ENCODE measurements around the gene AKAP11.

AKAP11 gene

DNA sequence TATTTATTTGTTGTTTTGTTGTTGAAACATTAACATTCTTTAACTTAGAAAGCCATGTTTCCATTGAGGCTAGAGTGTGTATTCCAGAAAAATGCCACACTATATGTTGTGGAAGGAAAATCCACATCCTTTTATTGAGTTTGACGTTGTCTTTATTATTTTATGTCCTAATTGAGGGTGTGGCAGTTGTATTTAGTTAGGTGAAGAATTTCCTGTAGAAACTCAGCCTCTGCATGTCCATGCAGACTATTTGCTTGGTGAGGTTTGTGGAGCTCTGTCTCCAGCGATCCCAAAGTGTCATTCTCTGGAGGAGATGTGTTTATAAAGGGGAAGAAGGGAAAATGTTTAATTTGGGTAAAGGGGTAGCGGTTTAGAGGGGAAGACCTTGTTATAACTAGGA lies 46.6 kb downstream of the AKAP11 start:
- Histone ChIP-seq H3K4me3 (ENCODE audit: insufficient read length, low read depth) (no peak overlapping the region), H3K9ac (ENCODE audit: insufficient read length, low read depth) (no peak overlapping the region), H3K9me3 (ENCODE audit: insufficient read depth, low read length) (no peaks in the 10 kb centered on the region), H3K27me3 (ENCODE audit: insufficient read depth, insufficient read length) (no peaks in the 10 kb centered on the region), H3K36me3 (ENCODE audit: insufficient read depth, insufficient read length, low read length) (peaks cover 3% of the 10 kb centered on the region), H3K4me1 (ENCODE audit: insufficient read depth, insufficient read length) (no peaks in the 10 kb centered on the region)
- no peak for DNase-seq (ENCODE audit: low read depth, low spot score)
- no peak for TF ChIP-seq ZNF274 (IDR thresholded peaks at IDR 0.05; ENCODE audit: low read depth, low read length)

DNA sequence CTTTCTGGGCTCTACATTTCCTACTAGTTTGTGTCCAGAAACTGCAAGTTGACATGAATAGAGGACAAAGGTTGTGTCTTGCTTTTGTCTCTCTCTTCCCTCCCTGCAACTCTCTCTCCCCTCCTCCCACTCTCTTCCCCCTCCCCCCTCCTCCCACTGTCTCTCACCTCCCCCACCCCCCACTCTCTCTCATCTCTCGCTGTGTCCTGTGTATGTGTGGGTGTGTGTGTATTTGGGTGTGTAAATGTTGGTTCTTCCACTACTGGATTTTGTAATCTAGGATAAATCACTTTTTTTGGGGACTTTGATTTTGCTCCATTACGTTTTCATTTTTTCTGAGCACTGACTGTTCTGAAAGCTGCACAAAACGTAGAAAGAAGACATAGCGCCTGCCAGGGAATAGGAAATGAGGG lies 48.4 kb downstream of the AKAP11 start:
- H3K27me3 ChIP-seq (ENCODE audit: insufficient read depth, insufficient read length), result no peaks in the 10 kb centered on the region
- DNase-seq (ENCODE audit: low read depth, low spot score), result no peak
- H3K9ac ChIP-seq (ENCODE audit: insufficient read length, low read depth), result no peak overlapping the region
- H3K36me3 ChIP-seq (ENCODE audit: insufficient read depth, insufficient read length, low read length), result peaks cover 3% of the 10 kb centered on the region
- TF ChIP-seq YY1 (IDR thresholded peaks at IDR 0.05; ENCODE audit: insufficient read depth, insufficient read length) (no peak), SUZ12 (IDR thresholded peaks at IDR 0.05; ENCODE audit: extremely low read depth, insufficient read depth, insufficient read length) (no peak), ZNF274 (IDR thresholded peaks at IDR 0.05; ENCODE audit: low read depth, low read length) (no peak)
- no peak overlapping the region for H3K4me3 ChIP-seq (ENCODE audit: insufficient read length, low read depth)
- no peaks in the 10 kb centered on the region for H3K4me1 ChIP-seq (ENCODE audit: insufficient read depth, insufficient read length)
- H3K9me3 ChIP-seq (ENCODE audit: insufficient read depth, low read length), result no peaks in the 10 kb centered on the region

DNA sequence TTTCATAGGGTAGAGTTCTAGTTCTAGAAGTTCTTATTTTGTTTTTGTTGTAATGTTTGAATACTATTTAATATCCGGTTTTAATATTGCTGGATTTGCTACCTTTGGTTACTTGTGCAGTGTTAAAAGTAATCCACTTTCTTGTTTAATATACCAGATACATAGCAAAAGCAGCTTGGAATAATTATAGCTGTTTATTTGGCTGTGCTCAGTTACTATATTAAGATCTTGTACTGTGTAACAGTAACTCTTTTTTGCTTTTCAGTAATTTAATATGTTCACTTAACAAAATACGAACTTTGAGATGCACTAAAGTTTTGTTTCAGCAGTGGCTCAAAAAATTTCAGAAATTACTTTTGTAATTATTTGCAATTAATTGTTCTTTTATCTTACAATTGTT lies 50.9 kb downstream of the AKAP11 start:
- Histone ChIP-seq H3K36me3 (ENCODE audit: insufficient read depth, insufficient read length, low read length) (no peaks in the 10 kb centered on the region), H3K4me1 (ENCODE audit: insufficient read depth, insufficient read length) (no peaks in the 10 kb centered on the region), H3K9ac (ENCODE audit: insufficient read length, low read depth) (no peak overlapping the region), H3K9me3 (ENCODE audit: insufficient read depth, low read length) (no peaks in the 10 kb centered on the region), H3K4me3 (ENCODE audit: insufficient read length, low read depth) (no peak overlapping the region), H3K27me3 (ENCODE audit: insufficient read depth, insufficient read length) (no peaks in the 10 kb centered on the region)
- DNase-seq (ENCODE audit: low read depth, low spot score), result no peak
- TF ChIP-seq YY1 (IDR thresholded peaks at IDR 0.05; ENCODE audit: insufficient read depth, insufficient read length) (no peak), SUZ12 (IDR thresholded peaks at IDR 0.05; ENCODE audit: extremely low read depth, insufficient read depth, insufficient read length) (no peak), ZNF274 (IDR thresholded peaks at IDR 0.05; ENCODE audit: low read depth, low read length) (no peak)

DNA sequence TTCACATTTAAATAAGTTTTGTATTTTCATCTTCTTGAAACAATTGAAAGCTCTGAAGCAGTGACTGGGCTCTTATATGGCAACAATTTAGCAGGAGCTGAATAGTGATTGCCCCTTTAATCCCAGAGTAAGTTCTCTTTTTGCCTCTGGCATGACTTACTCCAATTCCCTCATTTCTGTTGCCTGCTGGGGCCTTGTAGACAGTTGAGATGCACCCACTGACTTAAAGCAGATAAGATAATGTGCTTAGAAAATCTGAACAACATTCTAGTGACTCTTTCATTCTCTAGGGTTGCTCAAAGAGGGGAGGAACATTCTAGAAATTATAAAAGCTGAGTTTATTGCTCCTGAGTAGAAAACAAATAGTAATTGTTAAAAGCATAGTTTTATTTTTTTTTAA lies 52.8 kb downstream of the AKAP11 start:
- Histone ChIP-seq H3K9ac (ENCODE audit: insufficient read length, low read depth) (no peak overlapping the region), H3K4me1 (ENCODE audit: insufficient read depth, insufficient read length) (no peaks in the 10 kb centered on the region), H3K4me3 (ENCODE audit: insufficient read length, low read depth) (no peak overlapping the region), H3K36me3 (ENCODE audit: insufficient read depth, insufficient read length, low read length) (no peaks in the 10 kb centered on the region), H3K27me3 (ENCODE audit: insufficient read depth, insufficient read length) (no peaks in the 10 kb centered on the region), H3K9me3 (ENCODE audit: insufficient read depth, low read length) (no peaks in the 10 kb centered on the region)
- DNase-seq (ENCODE audit: low read depth, low spot score), result no peak
- TF ChIP-seq YY1 (IDR thresholded peaks at IDR 0.05; ENCODE audit: insufficient read depth, insufficient read length) (no peak), ZNF274 (IDR thresholded peaks at IDR 0.05; ENCODE audit: low read depth, low read length) (no peak), SUZ12 (IDR thresholded peaks at IDR 0.05; ENCODE audit: extremely low read depth, insufficient read depth, insufficient read length) (no peak)

DNA sequence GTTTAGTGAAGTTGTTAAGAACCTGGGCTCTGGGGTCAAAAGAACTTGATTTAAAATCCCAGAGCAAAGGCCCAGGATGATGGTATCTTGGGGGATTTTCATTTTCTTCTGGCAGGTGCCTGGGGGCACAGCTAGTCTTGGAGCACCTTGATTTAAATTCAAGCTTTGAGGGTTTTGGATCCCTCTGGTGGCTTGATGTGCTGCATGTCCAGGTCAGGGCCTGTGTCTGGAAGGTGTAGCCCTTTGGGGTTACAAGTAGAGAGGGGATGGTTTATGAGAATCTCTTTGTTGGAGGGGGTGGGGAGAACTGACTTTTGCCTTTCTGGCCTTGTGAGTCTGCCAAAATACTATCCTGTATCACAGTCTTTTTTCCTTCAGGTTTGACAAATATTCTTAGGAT lies 55.8 kb downstream of the AKAP11 start:
- H3K9ac ChIP-seq (ENCODE audit: insufficient read length, low read depth), result no peak overlapping the region
- no peaks in the 10 kb centered on the region for H3K36me3 ChIP-seq (ENCODE audit: insufficient read depth, insufficient read length, low read length)
- H3K4me3 ChIP-seq (ENCODE audit: insufficient read length, low read depth), result no peak overlapping the region
- no peak for DNase-seq (ENCODE audit: low read depth, low spot score)
- no peaks in the 10 kb centered on the region for H3K9me3 ChIP-seq (ENCODE audit: insufficient read depth, low read length)
- H3K4me1 ChIP-seq (ENCODE audit: insufficient read depth, insufficient read length), result no peaks in the 10 kb centered on the region
- H3K27me3 ChIP-seq (ENCODE audit: insufficient read depth, insufficient read length), result no peaks in the 10 kb centered on the region
- no peak for TF ChIP-seq ZNF274 (IDR thresholded peaks at IDR 0.05; ENCODE audit: low read depth, low read length)
- no peak for TF ChIP-seq SUZ12 (IDR thresholded peaks at IDR 0.05; ENCODE audit: extremely low read depth, insufficient read depth, insufficient read length)
- no peak for TF ChIP-seq YY1 (IDR thresholded peaks at IDR 0.05; ENCODE audit: insufficient read depth, insufficient read length)

DNA sequence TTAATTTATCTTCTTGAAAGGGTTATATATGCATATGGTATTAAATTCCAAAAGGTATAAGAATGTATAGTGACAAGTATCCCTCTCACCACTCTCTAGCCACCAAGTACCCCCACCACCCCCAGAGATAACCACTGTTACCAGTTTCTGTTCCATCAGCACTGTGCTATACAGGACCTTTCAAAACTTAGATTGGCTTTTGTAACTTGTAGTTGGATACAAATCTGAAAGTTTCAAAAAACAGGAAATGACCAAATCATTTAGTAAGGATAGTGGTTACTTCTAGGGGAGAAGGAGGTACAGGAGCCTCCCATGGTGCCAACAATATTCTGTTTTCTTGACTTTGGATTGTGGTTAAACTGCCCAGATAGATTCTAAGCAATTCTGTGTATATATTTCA lies 56.7 kb downstream of the AKAP11 start:
- Histone ChIP-seq H3K9ac (ENCODE audit: insufficient read length, low read depth) (no peak overlapping the region), H3K9me3 (ENCODE audit: insufficient read depth, low read length) (no peaks in the 10 kb centered on the region), H3K27me3 (ENCODE audit: insufficient read depth, insufficient read length) (no peaks in the 10 kb centered on the region), H3K36me3 (ENCODE audit: insufficient read depth, insufficient read length, low read length) (no peaks in the 10 kb centered on the region), H3K4me1 (ENCODE audit: insufficient read depth, insufficient read length) (no peaks in the 10 kb centered on the region), H3K4me3 (ENCODE audit: insufficient read length, low read depth) (no peak overlapping the region)
- DNase-seq (ENCODE audit: low read depth, low spot score), result no peak
- TF ChIP-seq ZNF274 (IDR thresholded peaks at IDR 0.05; ENCODE audit: low read depth, low read length), result no peak
- no peak for TF ChIP-seq YY1 (IDR thresholded peaks at IDR 0.05; ENCODE audit: insufficient read depth, insufficient read length)
- TF ChIP-seq SUZ12 (IDR thresholded peaks at IDR 0.05; ENCODE audit: extremely low read depth, insufficient read depth, insufficient read length), result no peak

DNA sequence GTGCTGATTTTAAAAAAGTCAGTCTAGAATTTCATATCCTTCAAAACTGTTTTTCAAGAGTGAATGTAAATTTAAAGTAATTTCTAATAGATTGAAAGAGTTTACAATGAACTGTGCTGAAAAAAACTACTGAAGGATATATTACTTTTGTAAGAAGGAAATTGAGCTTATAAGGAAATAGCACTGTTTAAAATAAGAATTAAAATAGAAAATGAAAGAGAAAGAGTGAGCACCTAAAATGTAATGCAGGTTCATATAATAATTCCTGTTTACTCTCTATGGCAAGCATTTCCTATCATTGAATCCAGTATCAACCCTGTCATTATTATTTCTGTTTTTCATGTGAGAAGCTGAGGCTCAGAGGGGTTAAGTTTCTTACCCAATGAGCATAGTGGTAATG lies 57.3 kb downstream of the AKAP11 start:
- no peaks in the 10 kb centered on the region for H3K27me3 ChIP-seq (ENCODE audit: insufficient read depth, insufficient read length)

DNA sequence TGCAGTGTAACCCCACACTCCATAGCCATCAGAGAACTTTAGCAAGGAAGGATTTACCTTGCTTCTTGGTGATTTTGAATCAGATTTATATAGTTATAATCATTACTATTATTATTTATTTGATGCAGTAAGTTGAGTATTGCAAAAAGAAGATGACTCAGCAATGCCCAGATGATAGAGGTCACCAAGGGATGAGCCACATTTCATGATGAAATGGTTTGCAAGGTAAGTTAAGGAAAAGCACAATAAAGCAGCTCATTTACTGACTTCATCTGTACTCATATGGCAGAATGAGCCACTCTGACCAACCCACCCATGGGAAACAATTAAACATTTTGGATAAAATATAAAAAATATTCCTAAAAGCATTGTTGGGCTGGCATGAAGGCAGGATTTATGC lies 59.1 kb downstream of the AKAP11 start:
- TF ChIP-seq SUZ12 (IDR thresholded peaks at IDR 0.05; ENCODE audit: extremely low read depth, insufficient read depth, insufficient read length) (no peak), ZNF274 (IDR thresholded peaks at IDR 0.05; ENCODE audit: low read depth, low read length) (no peak), YY1 (IDR thresholded peaks at IDR 0.05; ENCODE audit: insufficient read depth, insufficient read length) (no peak)

More for the DNA sequence above, 57.3 kb downstream of the AKAP11 start:
- Histone ChIP-seq H3K9ac (ENCODE audit: insufficient read length, low read depth) (no peak overlapping the region), H3K4me1 (ENCODE audit: insufficient read depth, insufficient read length) (no peaks in the 10 kb centered on the region), H3K36me3 (ENCODE audit: insufficient read depth, insufficient read length, low read length) (no peaks in the 10 kb centered on the region), H3K4me3 (ENCODE audit: insufficient read length, low read depth) (no peak overlapping the region), H3K9me3 (ENCODE audit: insufficient read depth, low read length) (no peaks in the 10 kb centered on the region)
- DNase-seq (ENCODE audit: low read depth, low spot score), result no peak
- no peak for TF ChIP-seq SUZ12 (IDR thresholded peaks at IDR 0.05; ENCODE audit: extremely low read depth, insufficient read depth, insufficient read length)
- TF ChIP-seq ZNF274 (IDR thresholded peaks at IDR 0.05; ENCODE audit: low read depth, low read length), result no peak
- no peak for TF ChIP-seq YY1 (IDR thresholded peaks at IDR 0.05; ENCODE audit: insufficient read depth, insufficient read length)

More for the DNA sequence above, 59.1 kb downstream of the AKAP11 start:
- no peaks in the 10 kb centered on the region for H3K27me3 ChIP-seq (ENCODE audit: insufficient read depth, insufficient read length)
- H3K9me3 ChIP-seq (ENCODE audit: insufficient read depth, low read length), result no peaks in the 10 kb centered on the region
- no peak overlapping the region for H3K9ac ChIP-seq (ENCODE audit: insufficient read length, low read depth)
- H3K4me1 ChIP-seq (ENCODE audit: insufficient read depth, insufficient read length), result no peaks in the 10 kb centered on the region
- no peak overlapping the region for H3K4me3 ChIP-seq (ENCODE audit: insufficient read length, low read depth)
- H3K36me3 ChIP-seq (ENCODE audit: insufficient read depth, insufficient read length, low read length), result no peaks in the 10 kb centered on the region
- no peak for DNase-seq (ENCODE audit: low read depth, low spot score)
